H9 (cell line): Measurements from ENCODE around the gene XXYLT1. TPM values are rescaled to one million over a fixed set of nuclear protein-coding genes. Genes with fewer than 3 reads are reported as not detected.

Experiments
- DNase-seq: peaks from one replicate; pipeline ENCODE4 v3.0.0-alpha.2; 2017
- H2AFZ ChIP-seq: one replicate; pipeline ENCODE4 v1.6.1; 2013; ENCODE audit warnings: mild to moderate bottlenecking, low read length, control low read depth, moderate library complexity
- H2AK5ac ChIP-seq: 2 replicates; pipeline ENCODE4 v1.6.1; 2013; ENCODE audit warnings: low read length, control low read depth, mixed read lengths; ENCODE audit not compliant: insufficient read length
- H2BK120ac ChIP-seq: one replicate; pipeline ENCODE4 v1.6.1; 2013; ENCODE audit warnings: low read depth, mild to moderate bottlenecking, low read length, control low read depth, inconsistent platforms; ENCODE audit not compliant: poor library complexity, severe bottlenecking
- H2BK12ac ChIP-seq: 2 replicates; pipeline ENCODE4 v1.6.1; 2013; ENCODE audit warnings: low read length, control low read depth, mixed read lengths, low read depth; ENCODE audit not compliant: insufficient read length
- H2BK15ac ChIP-seq: 2 replicates; pipeline ENCODE4 v1.6.1; 2013; ENCODE audit warnings: low read depth, low read length, control low read depth
- H2BK20ac ChIP-seq: one replicate; pipeline ENCODE4 v1.6.1; 2013; ENCODE audit warnings: low read depth, mild to moderate bottlenecking, low read length, control low read depth, inconsistent platforms; ENCODE audit not compliant: poor library complexity, severe bottlenecking
- H2BK5ac ChIP-seq: 2 replicates; pipeline ENCODE4 v1.6.1; 2013; ENCODE audit warnings: low read length, control low read depth, mixed read lengths; ENCODE audit not compliant: insufficient read length
- H3K14ac ChIP-seq: 2 replicates; pipeline ENCODE4 v1.6.1; 2013; ENCODE audit warnings: low read length, control low read depth; ENCODE audit not compliant: insufficient read depth
- H3K18ac ChIP-seq: 2 replicates; pipeline ENCODE4 v1.6.1; 2013; ENCODE audit warnings: low read depth, mild to moderate bottlenecking, mixed read lengths, low read length, control low read depth; ENCODE audit not compliant: insufficient read length
- H3K23ac ChIP-seq: 2 replicates; pipeline ENCODE4 v1.6.1; 2013; ENCODE audit warnings: low read length, control low read depth, mixed read lengths, low read depth; ENCODE audit not compliant: insufficient read length
- H3K23me2 ChIP-seq: 2 replicates; pipeline ENCODE4 v1.6.1; 2013; ENCODE audit warnings: low read depth, mild to moderate bottlenecking, mixed read lengths, low read length, control low read depth; ENCODE audit not compliant: insufficient read length, poor library complexity, severe bottlenecking
- H3K27ac ChIP-seq: 2 replicates; pipeline ENCODE4 v1.5.1; 2013; ENCODE audit warnings: low read length, control low read depth, mixed read lengths, low read depth; ENCODE audit not compliant: insufficient read length
- H3K27me3 ChIP-seq: 2 replicates; pipeline ENCODE4 v1.6.1; 2013; ENCODE audit warnings: low read length, control low read depth, inconsistent platforms; ENCODE audit not compliant: insufficient read depth
- H3K4ac ChIP-seq: 2 replicates; pipeline ENCODE4 v1.6.1; 2013; ENCODE audit warnings: low read depth, mild to moderate bottlenecking, control low read depth, inconsistent platforms, low read length, moderate library complexity
- H3K4me1 ChIP-seq: 2 replicates; pipeline ENCODE4 v1.6.1; 2013; ENCODE audit warnings: low read length, control low read depth, inconsistent platforms; ENCODE audit not compliant: insufficient read depth
- H3K4me2 ChIP-seq: 2 replicates; pipeline ENCODE4 v1.6.1; 2013; ENCODE audit warnings: low read length, control low read depth, mixed read lengths; ENCODE audit not compliant: insufficient read length, insufficient read depth
- H3K56ac ChIP-seq: 2 replicates; pipeline ENCODE4 v1.6.1; 2013; ENCODE audit warnings: low read depth, mild to moderate bottlenecking, mixed read lengths, low read length, control low read depth; ENCODE audit not compliant: insufficient read length
- H3K79me1 ChIP-seq: 2 replicates; pipeline ENCODE4 v1.6.1; 2013; ENCODE audit warnings: low read depth, mild to moderate bottlenecking, moderate library complexity, low read length, control low read depth, inconsistent platforms; ENCODE audit not compliant: insufficient read depth, poor library complexity, severe bottlenecking
- H3K79me2 ChIP-seq: 2 replicates; pipeline ENCODE4 v1.6.1; 2013; ENCODE audit warnings: low read length, control low read depth, inconsistent platforms; ENCODE audit not compliant: insufficient read depth
- H3K9ac ChIP-seq: 2 replicates; pipeline ENCODE4 v1.6.1; 2013; ENCODE audit warnings: low read length, control low read depth, mixed read lengths; ENCODE audit not compliant: insufficient read length; ENCODE audit errors: extremely low read depth
- H3K9me3 ChIP-seq: one replicate; pipeline ENCODE4 v1.6.1; 2013; ENCODE audit warnings: low read depth, low read length, inconsistent platforms; ENCODE audit not compliant: control insufficient read depth
- H3T11ph ChIP-seq: one replicate; pipeline ENCODE4 v1.6.1; 2013; ENCODE audit warnings: mild to moderate bottlenecking, low read length, control low read depth, inconsistent platforms
- H4K20me1 ChIP-seq: one replicate; pipeline ENCODE4 v1.6.1; 2013; ENCODE audit not compliant: control insufficient read depth, insufficient read length, insufficient read depth
- H4K5ac ChIP-seq: 2 replicates; pipeline ENCODE4 v1.6.1; 2013; ENCODE audit warnings: low read depth, mild to moderate bottlenecking, mixed read lengths, low read length, control low read depth; ENCODE audit not compliant: insufficient read length
- H4K8ac ChIP-seq: replicated peaks from 2 replicates; pipeline ENCODE4 v1.6.1; 2013; ENCODE audit warnings: low read length, control low read depth, mixed read lengths, low read depth; ENCODE audit not compliant: insufficient read length
- H4K91ac ChIP-seq: 2 replicates; pipeline ENCODE4 v1.6.1; 2013; ENCODE audit warnings: low read depth, mild to moderate bottlenecking, moderate library complexity, mixed read lengths, low read length, control low read depth; ENCODE audit not compliant: insufficient read length
- H3K27ac Mint-ChIP-seq, 3 experiments: 2 replicates in 2 of 3; 3 replicates in 1 of 3; pipeline ENCODE4 v1.8.0; 2020 to 2021; ENCODE audit warnings: mixed read lengths in 3 of 3, mild to moderate bottlenecking in 1 of 3, moderate library complexity in 1 of 3
- H3K27me3 Mint-ChIP-seq: 2 replicates; pipeline ENCODE4 v1.8.0; 2021; ENCODE audit warnings: low read depth, mild to moderate bottlenecking, moderate library complexity, mixed read lengths
- H3K36me3 Mint-ChIP-seq, 3 experiments: 2 replicates in 2 of 3; 3 replicates in 1 of 3; pipeline ENCODE4 v1.8.0; 2020 to 2021; ENCODE audit warnings: low read depth in 3 of 3, mixed read lengths in 3 of 3; ENCODE audit not compliant: insufficient read depth in 1 of 3
- H3K4me1 Mint-ChIP-seq, 2 experiments: 2 replicates each; pipeline ENCODE4 v1.8.0; 2020; ENCODE audit warnings: mixed read lengths in 2 of 2
- H3K4me3 Mint-ChIP-seq, 2 experiments: 2 replicates in 1 of 2; 3 replicates in 1 of 2; pipeline ENCODE4 v1.8.0; 2020 to 2021; ENCODE audit warnings: mild to moderate bottlenecking in 2 of 2, mixed read lengths in 2 of 2, moderate library complexity in 1 of 2
- H3K9me3 Mint-ChIP-seq, 2 experiments: 2 replicates in 1 of 2; 3 replicates in 1 of 2; pipeline ENCODE4 v1.8.0; 2020; ENCODE audit warnings: mild to moderate bottlenecking in 2 of 2, mixed read lengths in 2 of 2, moderate library complexity in 1 of 2
- CTCF ChIP-seq: fragments of 200-600 bp; sonication (generic); conservative IDR thresholded peaks from 3 replicates; pipeline ENCODE4 v1.8.0; 2021; ENCODE audit warnings: antibody characterized with exemption, mild to moderate bottlenecking
- total RNA-seq: library from RNA; stranded (reverse); gene quantifications from 2 replicates; pipeline ENCODE4 v1.2.1, GENCODE V29; 2021

XXYLT1 gene
- total RNA-seq, 1 experiment from 2014 or later: 22.7 TPM

- no peak overlapping the region for H3K23ac ChIP-seq
- no peak overlapping the region for H3K14ac ChIP-seq
- peaks cover 4 to 24% (median 20%) of the 10 kb centered on the region in 3 experiments; a peak in 6 of 7 replicates for H3K36me3 Mint-ChIP-seq
- no peaks in the 10 kb centered on the region for H3K9me3 ChIP-seq
- no peak overlapping the region for H3K4me3 Mint-ChIP-seq
- no peak overlapping the region for H4K8ac ChIP-seq
- H2AFZ ChIP-seq: no peak overlapping the region
- H3K18ac ChIP-seq: no peak overlapping the region
- no peak overlapping the region for H3K27ac Mint-ChIP-seq
- H3K27me3 ChIP-seq: no peaks in the 10 kb centered on the region
- no peaks in the 10 kb centered on the region for H3K23me2 ChIP-seq
- H3K4ac ChIP-seq: no peak overlapping the region
- H3K79me1 ChIP-seq: no peaks in the 10 kb centered on the region
- no peaks in the 10 kb centered on the region for H4K20me1 ChIP-seq
- H2BK15ac ChIP-seq: no peak overlapping the region
- no peaks in the 10 kb centered on the region for H3K9me3 Mint-ChIP-seq
- H4K5ac ChIP-seq: no peak overlapping the region
- no peaks in the 10 kb centered on the region for H3K79me2 ChIP-seq
- no peak overlapping the region for H3T11ph ChIP-seq
- no peak overlapping the region for H4K91ac ChIP-seq
- H3K4me1 Mint-ChIP-seq: no peaks in the 10 kb centered on the region
- DNase-seq: no peak
- no peak overlapping the region for H2BK5ac ChIP-seq
- no peak overlapping the region for H3K4me2 ChIP-seq
- no peak overlapping the region for H2BK120ac ChIP-seq
- H3K27ac ChIP-seq: no peak overlapping the region
- no peaks in the 10 kb centered on the region for H3K4me1 ChIP-seq
- peaks cover 2% of the 10 kb centered on the region; the same call in 1 of the 2 replicates for H3K27me3 Mint-ChIP-seq
- H3K56ac ChIP-seq: no peak overlapping the region
- no peak for TF ChIP-seq CTCF
- H2BK20ac ChIP-seq: no peak overlapping the region
- no peak overlapping the region for H2AK5ac ChIP-seq
- H3K9ac ChIP-seq: no peak overlapping the region
- H2BK12ac ChIP-seq: no peak overlapping the region
These were observed 26.5 kb upstream of the XXYLT1 start for GRCh38 chr3:195297446-195297845.
